ENCODE results near the gene IL1RAPL1. TPM values are rescaled to one million over a fixed set of nuclear protein-coding genes. Genes with fewer than 3 reads are reported as not detected.

The IL1RAPL1 gene
- total RNA-seq, 4 donors from 2014 or later: 0.13 TPM; not detected in 3

GRCh38 chrX:29215251-29215650 is 628.0 kb downstream of the IL1RAPL1 start:
- no peaks in the 10 kb centered on the region for H3K4me1 ChIP-seq
- H3K4me3 ChIP-seq: no peak overlapping the region
- H3K9me3 ChIP-seq: no peaks in the 10 kb centered on the region
- no peak overlapping the region for H3K27ac ChIP-seq
- DNase-seq (ENCODE audit: low spot score in 2 of 2): no peak
- no peaks in the 10 kb centered on the region for H3K36me3 ChIP-seq
- WGBS: 80% methylated on average over 4 of the region's 4 CpGs
- H3K27me3 ChIP-seq: no peaks in the 10 kb centered on the region
- TF ChIP-seq POLR2A (IDR thresholded peaks at IDR 0.05) (no peak), CTCF (IDR thresholded peaks at IDR 0.05) (no peak), POLR2AphosphoS5 (IDR thresholded peaks at IDR 0.05) (no peak), EP300 (IDR thresholded peaks at IDR 0.05) (no peak)

DNA sequence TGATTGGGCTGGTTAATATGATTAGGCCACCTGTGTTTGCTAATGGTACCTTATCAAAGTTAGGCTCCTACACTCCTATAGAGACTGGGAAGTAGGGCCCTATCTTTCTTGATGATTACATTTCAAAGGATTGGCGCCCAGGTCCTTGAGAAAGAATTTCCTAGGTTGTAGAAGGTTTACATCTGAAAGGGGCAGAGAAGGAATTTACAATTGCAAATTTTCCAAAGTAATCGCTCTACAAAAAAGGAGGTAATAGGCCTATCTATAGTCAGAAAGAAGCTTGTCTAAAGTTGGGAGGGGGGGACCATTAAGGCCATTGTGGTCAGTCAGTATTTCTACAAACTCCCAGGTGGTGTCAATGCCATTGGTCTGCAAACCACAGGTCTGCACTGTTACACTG is 638.4 kb downstream of the IL1RAPL1 start:
- DNase-seq (ENCODE audit: low spot score in 2 of 2): no peak
- H3K4me1 ChIP-seq: no peaks in the 10 kb centered on the region
- 41% methylated on average over 2 of the region's 2 CpGs for WGBS

DNA sequence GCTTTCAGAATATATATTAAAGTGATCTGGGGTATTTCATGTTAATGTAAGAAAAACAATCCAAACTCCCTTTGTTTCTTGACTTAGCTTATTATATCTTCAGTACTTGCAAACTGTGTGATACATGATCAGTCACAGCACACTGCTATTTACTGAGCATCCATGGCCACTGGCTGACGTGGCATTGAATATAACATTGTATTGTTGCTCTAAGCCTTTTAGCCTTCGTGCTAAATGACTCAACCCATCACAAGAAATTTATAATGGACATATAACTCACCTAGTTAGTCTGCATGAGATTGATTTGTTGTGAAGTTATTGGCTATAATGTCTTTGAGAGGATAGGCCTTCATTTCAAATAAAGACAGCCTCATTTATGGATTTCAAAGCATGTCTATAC is 642.6 kb downstream of the IL1RAPL1 start:
- Histone ChIP-seq H3K27me3 (no peaks in the 10 kb centered on the region), H3K4me3 (no peak overlapping the region), H3K36me3 (no peaks in the 10 kb centered on the region), H3K27ac (no peak overlapping the region), H3K9me3 (no peaks in the 10 kb centered on the region), H3K4me1 (no peaks in the 10 kb centered on the region)
- WGBS: 45% methylated on average over 2 of the region's 2 CpGs
- DNase-seq (ENCODE audit: low spot score in 2 of 2): no peak
- no peak for TF ChIP-seq CTCF (IDR thresholded peaks at IDR 0.05)
- no peak for TF ChIP-seq POLR2A (IDR thresholded peaks at IDR 0.05)
- TF ChIP-seq EP300 (IDR thresholded peaks at IDR 0.05): no peak
- TF ChIP-seq POLR2AphosphoS5 (IDR thresholded peaks at IDR 0.05): no peak

More for the DNA sequence above, 638.4 kb downstream of the IL1RAPL1 start:
- Histone ChIP-seq H3K9me3 (no peaks in the 10 kb centered on the region), H3K36me3 (no peaks in the 10 kb centered on the region), H3K27ac (no peak overlapping the region), H3K4me3 (no peak overlapping the region), H3K27me3 (no peaks in the 10 kb centered on the region)
- no peak for TF ChIP-seq POLR2A (IDR thresholded peaks at IDR 0.05)
- TF ChIP-seq EP300 (IDR thresholded peaks at IDR 0.05): no peak
- no peak for TF ChIP-seq POLR2AphosphoS5 (IDR thresholded peaks at IDR 0.05)
- no peak for TF ChIP-seq CTCF (IDR thresholded peaks at IDR 0.05)

- 35% methylated on average over 2 of the region's 2 CpGs for WGBS
- no peak for DNase-seq (ENCODE audit: low spot score in 2 of 2)
- H3K9me3 ChIP-seq: no peaks in the 10 kb centered on the region
- no peaks in the 10 kb centered on the region for H3K4me1 ChIP-seq
- H3K36me3 ChIP-seq: no peaks in the 10 kb centered on the region
- no peak overlapping the region for H3K27ac ChIP-seq
- no peak overlapping the region for H3K4me3 ChIP-seq
- H3K27me3 ChIP-seq: no peaks in the 10 kb centered on the region
- no peak for TF ChIP-seq EP300 (IDR thresholded peaks at IDR 0.05)
- TF ChIP-seq CTCF (IDR thresholded peaks at IDR 0.05): no peak
- TF ChIP-seq POLR2AphosphoS5 (IDR thresholded peaks at IDR 0.05): no peak
- no peak for TF ChIP-seq POLR2A (IDR thresholded peaks at IDR 0.05)
These were observed 644.6 kb downstream of the IL1RAPL1 start for GRCh38 chrX:29231800-29232199.

GRCh38 chrX:29233592-29234183 is 646.4 kb downstream of the IL1RAPL1 start:
- WGBS: 73% methylated on average over 7 of the region's 7 CpGs
- no peak overlapping the region for H3K4me3 ChIP-seq
- no peak overlapping the region for H3K27ac ChIP-seq
- H3K27me3 ChIP-seq: no peaks in the 10 kb centered on the region
- DNase-seq (ENCODE audit: low spot score in 2 of 2): no peak
- TF ChIP-seq POLR2A (IDR thresholded peaks at IDR 0.05): no peak
- TF ChIP-seq POLR2AphosphoS5 (IDR thresholded peaks at IDR 0.05): no peak
- no peak for TF ChIP-seq EP300 (IDR thresholded peaks at IDR 0.05)
- no peak for TF ChIP-seq CTCF (IDR thresholded peaks at IDR 0.05)
- H3K36me3 ChIP-seq: no peaks in the 10 kb centered on the region
- H3K4me1 ChIP-seq: no peaks in the 10 kb centered on the region
- no peaks in the 10 kb centered on the region for H3K9me3 ChIP-seq

All from suprapubic skin (tissue), 4 donors.